Measurements from ENCODE around the gene TMEM62.

GRCh38 chr15:43128980-43129335 lies 4.4 kb upstream of the TMEM62 start:
- TF ChIP-seq ZSCAN29 (IDR thresholded peaks at IDR 0.05) = no peak
- TF ChIP-seq EP300 (IDR thresholded peaks at IDR 0.05; ENCODE audit: low read length) = no peak
- TF ChIP-seq COPS2 (conservative IDR thresholded peaks at IDR 0.05) = no peak
- TF ChIP-seq LARP7 (IDR thresholded peaks at IDR 0.05) = no peak
- no peak for TF ChIP-seq FOSL1 (tag; conservative IDR thresholded peaks at IDR 0.05)
- TF ChIP-seq CTCF (IDR thresholded peaks at IDR 0.05 in 2 of 3, conservative IDR thresholded peaks at IDR 0.05 in 1 of 3; ENCODE audit: insufficient read depth in 2 of 3, low read depth in 1 of 3, low read length in 3 of 3) = no peak
- TF ChIP-seq TCF7L2 (IDR thresholded peaks at IDR 0.05; ENCODE audit: low read depth, low read length) = no peak
- no peak for TF ChIP-seq ZNF384 (IDR thresholded peaks at IDR 0.05; ENCODE audit: low read depth, low read length)

All from K562 (cell line).